Measurements from ENCODE around the gene CD300A. TPM values are rescaled to one million over a fixed set of nuclear protein-coding genes. Genes with fewer than 3 reads are reported as not detected.
"Not testable (repeated sequence)": the region's sequence is repeated elsewhere in the genome, so short reads cannot be mapped to it uniquely, and the experiment has no call there.

The CD300A gene
- total RNA-seq, 2 donors from 2014 or later = not detected

GRCh38 chr17:74515941-74516340 is 49.5 kb downstream of the CD300A start:
- TF ChIP-seq CTCF (conservative IDR thresholded peaks at IDR 0.05) = no peak
- no peak for DNase-seq
- Histone ChIP-seq H3K9me3 (ENCODE audit: control insufficient read depth, low read length) (peaks cover 15% of the 10 kb centered on the region), H3K4me3 (ENCODE audit: low read length) (no peak overlapping the region), H3K27ac (ENCODE audit: low read depth, low read length) (no peak overlapping the region), H3K36me3 (ENCODE audit: control insufficient read depth, insufficient read depth, low read length) (no peaks in the 10 kb centered on the region), H3K27me3 (ENCODE audit: control insufficient read depth, insufficient read depth, low read length, poor library complexity, severe bottlenecking) (peaks cover 11% of the 10 kb centered on the region), H3K9ac (ENCODE audit: extremely low read depth, low read length, poor library complexity, severe bottlenecking) (no peak overlapping the region), H3K4me1 (ENCODE audit: control insufficient read depth, insufficient read depth, low read length) (no peaks in the 10 kb centered on the region)
- Mint-ChIP-seq H3K36me3 (ENCODE audit: low read depth) (peaks cover 9% of the 10 kb centered on the region), H3K27ac (no peak overlapping the region), H3K27me3 (ENCODE audit: insufficient read depth) (peaks cover 35% of the 10 kb centered on the region), H3K4me3 (no peak overlapping the region), H3K4me1 (no peaks in the 10 kb centered on the region), H3K9me3 (peaks cover 22% of the 10 kb centered on the region)
- WGBS, 2 experiments (ENCODE audit: insufficient coverage in 1 of 2, insufficient read length in 1 of 2) = 74 to 88% methylated on average over 2 to 4 of the region's 4 CpGs

GRCh38 chr17:74516561-74517328 is 50.3 kb downstream of the CD300A start:
- peaks cover 22% of the 10 kb centered on the region for H3K9me3 Mint-ChIP-seq
- H3K4me1 Mint-ChIP-seq = no peaks in the 10 kb centered on the region
- Histone ChIP-seq H3K9ac (ENCODE audit: extremely low read depth, low read length, poor library complexity, severe bottlenecking) (no peak overlapping the region), H3K4me3 (ENCODE audit: low read length) (no peak overlapping the region), H3K9me3 (ENCODE audit: control insufficient read depth, low read length) (peaks cover 15% of the 10 kb centered on the region), H3K27me3 (ENCODE audit: control insufficient read depth, insufficient read depth, low read length, poor library complexity, severe bottlenecking) (peaks cover 10% of the 10 kb centered on the region), H3K4me1 (ENCODE audit: control insufficient read depth, insufficient read depth, low read length) (no peaks in the 10 kb centered on the region), H3K36me3 (ENCODE audit: control insufficient read depth, insufficient read depth, low read length) (no peaks in the 10 kb centered on the region), H3K27ac (ENCODE audit: low read depth, low read length) (no peak overlapping the region)
- no peak for DNase-seq
- peaks cover 34% of the 10 kb centered on the region for H3K27me3 Mint-ChIP-seq (ENCODE audit: insufficient read depth)
- 80 to 82% methylated on average over 1 to 3 of the region's 3 CpGs for WGBS, 2 experiments (ENCODE audit: insufficient coverage in 1 of 2, insufficient read length in 1 of 2)
- H3K27ac Mint-ChIP-seq = no peak overlapping the region
- H3K36me3 Mint-ChIP-seq (ENCODE audit: low read depth) = peaks cover 9% of the 10 kb centered on the region
- H3K4me3 Mint-ChIP-seq = no peak overlapping the region
- no peak for TF ChIP-seq CTCF (conservative IDR thresholded peaks at IDR 0.05)

GRCh38 chr17:74518413-74518981 is 52.1 kb downstream of the CD300A start:
- H3K4me3 Mint-ChIP-seq; H3K36me3 ChIP-seq (ENCODE audit: control insufficient read depth, insufficient read depth, low read length); H3K27ac ChIP-seq (ENCODE audit: low read depth, low read length); H3K4me3 ChIP-seq (ENCODE audit: low read length); DNase-seq; H3K4me1 ChIP-seq (ENCODE audit: control insufficient read depth, insufficient read depth, low read length); H3K36me3 Mint-ChIP-seq (ENCODE audit: low read depth); H3K9ac ChIP-seq (ENCODE audit: extremely low read depth, low read length, poor library complexity, severe bottlenecking); H3K27ac Mint-ChIP-seq; H3K4me1 Mint-ChIP-seq; H3K27me3 ChIP-seq (ENCODE audit: control insufficient read depth, insufficient read depth, low read length, poor library complexity, severe bottlenecking): not testable (repeated sequence)
- Mint-ChIP-seq H3K9me3 (peaks cover 30% of the 10 kb centered on the region), H3K27me3 (ENCODE audit: insufficient read depth) (peaks cover 36% of the 10 kb centered on the region)
- peaks cover 15% of the 10 kb centered on the region for H3K9me3 ChIP-seq (ENCODE audit: control insufficient read depth, low read length)
- 77 to 80% methylated on average over 3 to 6 of the region's 6 CpGs for WGBS, 2 experiments (ENCODE audit: insufficient coverage in 1 of 2, insufficient read length in 1 of 2)

Measured in endodermal cell (in vitro differentiated cells).